Putamen (tissue), 1 donor: Measurements from ENCODE around the gene REEP1.
"Not testable (repeated sequence)": the region's sequence is repeated elsewhere in the genome, so short reads cannot be mapped to it uniquely, and the experiment has no call there.

Experiments
- DNase-seq: peaks from one replicate; pipeline ENCODE4 v3.0.0-alpha.2; 2016; ENCODE audit warnings: low spot score

The REEP1 gene

GRCh38 chr2:86345783-86346370, 8.5 kb upstream of the REEP1 start:
- DNase-seq, result not testable (repeated sequence)

GRCh38 chr2:86344404-86344803, 7.0 kb upstream of the REEP1 start:
- no peak for DNase-seq

- no peak for DNase-seq
These were observed 5.1 kb upstream of the REEP1 start for GRCh38 chr2:86342488-86342887.

- DNase-seq, result no peak
These were observed 4.0 kb upstream of the REEP1 start for GRCh38 chr2:86341470-86341869.

- no peak for DNase-seq
These were observed 1.4 kb upstream of the REEP1 start for GRCh38 chr2:86338778-86339295.

GRCh38 chr2:86336675-86337243, 667 bp downstream of the REEP1 start:
- no peak for DNase-seq

GRCh38 chr2:86335865-86336674, 1.4 kb downstream of the REEP1 start:
- no peak for DNase-seq

GRCh38 chr2:86333378-86333777, 4.0 kb downstream of the REEP1 start:
- DNase-seq, result no peak

GRCh38 chr2:86332654-86333053, 4.8 kb downstream of the REEP1 start:
- no peak for DNase-seq

- DNase-seq, result no peak
These were observed 6.0 kb downstream of the REEP1 start for GRCh38 chr2:86331384-86331783.

GRCh38 chr2:86330001-86330400, 7.4 kb downstream of the REEP1 start:
- DNase-seq, result no peak

GRCh38 chr2:86323273-86324021, 14.0 kb downstream of the REEP1 start:
- DNase-seq, result no peak

- DNase-seq, result no peak
These were observed 17.5 kb downstream of the REEP1 start for GRCh38 chr2:86319700-86320580.

- no peak for DNase-seq
These were observed 22.3 kb downstream of the REEP1 start for GRCh38 chr2:86315084-86315483.

- DNase-seq, result no peak
These were observed 23.3 kb downstream of the REEP1 start for GRCh38 chr2:86314125-86314524.

- DNase-seq, result no peak
These were observed 24.1 kb downstream of the REEP1 start for GRCh38 chr2:86313341-86313740.

GRCh38 chr2:86311879-86312278, 25.5 kb downstream of the REEP1 start:
- DNase-seq, result no peak

GRCh38 chr2:86309966-86310365, 27.5 kb downstream of the REEP1 start:
- no peak for DNase-seq

GRCh38 chr2:86308984-86309695, 28.3 kb downstream of the REEP1 start:
- DNase-seq, result no peak

- no peak for DNase-seq
These were observed 29.1 kb downstream of the REEP1 start for GRCh38 chr2:86308356-86308755.

GRCh38 chr2:86307431-86307830, 30.0 kb downstream of the REEP1 start:
- DNase-seq, result no peak
